ENCODE data around the gene UNC5CL. TPM values are rescaled to one million over a fixed set of nuclear protein-coding genes. Genes with fewer than 3 reads are reported as not detected.

Gene UNC5CL
- total and polyA plus RNA-seq, 2 of the 8 experiments (the other 6 are each of a cell fraction or from before 2014, with no cell fraction given), result 1.3 to 1.7 TPM

DNA sequence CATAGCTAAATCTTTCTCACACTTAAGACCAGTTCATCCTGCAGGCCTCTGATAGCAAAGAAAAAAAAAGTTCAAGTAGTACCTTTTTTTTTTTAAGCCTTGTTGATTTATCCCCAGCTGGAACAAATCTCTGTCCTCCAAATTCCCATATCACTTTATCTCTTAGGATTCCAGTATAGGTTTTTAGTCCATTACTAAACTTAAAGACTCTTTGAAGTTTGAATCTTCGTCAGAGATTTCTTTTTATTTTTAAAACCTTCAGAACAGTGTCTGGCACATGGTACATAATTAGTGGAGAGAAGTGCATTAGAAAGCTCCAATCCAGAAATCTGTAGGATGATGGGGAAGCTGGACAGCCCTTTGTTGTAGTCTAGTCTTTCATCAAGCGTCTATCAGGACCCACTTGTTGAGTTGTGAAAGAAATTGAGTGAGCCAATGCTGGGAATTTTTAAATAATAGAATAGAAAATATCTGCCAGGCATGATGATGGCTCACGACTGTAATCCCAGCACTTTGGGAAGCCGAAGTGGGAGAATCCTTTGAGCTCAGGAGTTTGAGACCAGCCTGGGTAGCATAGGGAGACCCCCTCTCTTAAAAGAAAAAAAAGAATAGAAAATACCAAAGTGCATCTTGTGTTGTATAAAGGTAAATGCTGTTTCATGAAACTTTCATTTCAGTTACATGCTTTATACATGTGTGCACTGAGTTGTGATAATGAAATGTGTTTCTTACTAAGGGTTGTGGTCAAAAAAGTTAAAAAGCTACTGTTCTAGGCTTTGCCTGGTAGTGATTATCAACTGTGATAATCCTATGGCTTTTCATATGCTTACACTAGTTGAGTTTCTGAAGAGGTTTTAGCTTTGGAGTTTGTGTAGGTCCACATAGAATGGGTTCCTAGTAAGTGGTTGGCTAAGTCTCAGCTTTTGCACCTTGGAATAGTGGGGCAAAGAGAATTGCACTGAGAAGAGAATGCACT, 36.9 kb upstream of the UNC5CL start:
- ChIA-PET CTCF (ENCODE audit: partially characterized antibody) (interaction anchor here (0.9 to 1.3 kb wide), 4 partner anchors 17 to 488 kb away, joined by 3 to 5 read pairs (median 4); partner anchors contain the start of gene LRFN2), POLR2A (ENCODE audit: partially characterized antibody) (interaction anchor here (0.7 to 1.4 kb wide), 4 partner anchors 8 to 47 kb away, joined by 3 to 4 read pairs (median 4); no protein-coding TSS in a partner anchor)
- H3K18ac ChIP-seq (ENCODE audit: extremely low read depth, low read length), result no peak overlapping the region
- H3K4me2 ChIP-seq (ENCODE audit: insufficient read depth in 1 of 2, low read depth in 2 of 2, low read length in 2 of 2), result peak overlapping the region; percentile 6 to 15; a peak in 3 of 4 replicates
- TF ChIP-seq SUZ12 (IDR thresholded peaks at IDR 0.05; ENCODE audit: low read length), result no peak
- TF ChIP-seq CBX8 (IDR thresholded peaks at IDR 0.05; ENCODE audit: borderline replicate concordance, low read depth, low read length), result no peak
- TF ChIP-seq, protein P1, sequence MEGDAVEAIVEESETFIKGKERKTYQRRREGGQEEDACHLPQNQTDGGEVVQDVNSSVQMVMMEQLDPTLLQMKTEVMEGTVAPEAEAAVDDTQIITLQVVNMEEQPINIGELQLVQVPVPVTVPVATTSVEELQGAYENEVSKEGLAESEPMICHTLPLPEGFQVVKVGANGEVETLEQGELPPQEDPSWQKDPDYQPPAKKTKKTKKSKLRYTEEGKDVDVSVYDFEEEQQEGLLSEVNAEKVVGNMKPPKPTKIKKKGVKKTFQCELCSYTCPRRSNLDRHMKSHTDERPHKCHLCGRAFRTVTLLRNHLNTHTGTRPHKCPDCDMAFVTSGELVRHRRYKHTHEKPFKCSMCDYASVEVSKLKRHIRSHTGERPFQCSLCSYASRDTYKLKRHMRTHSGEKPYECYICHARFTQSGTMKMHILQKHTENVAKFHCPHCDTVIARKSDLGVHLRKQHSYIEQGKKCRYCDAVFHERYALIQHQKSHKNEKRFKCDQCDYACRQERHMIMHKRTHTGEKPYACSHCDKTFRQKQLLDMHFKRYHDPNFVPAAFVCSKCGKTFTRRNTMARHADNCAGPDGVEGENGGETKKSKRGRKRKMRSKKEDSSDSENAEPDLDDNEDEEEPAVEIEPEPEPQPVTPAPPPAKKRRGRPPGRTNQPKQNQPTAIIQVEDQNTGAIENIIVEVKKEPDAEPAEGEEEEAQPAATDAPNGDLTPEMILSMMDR (IDR thresholded peaks at IDR 0.05; ENCODE audit: control extremely low read depth in 1 of 3, insufficient read depth in 1 of 3, low read depth in 1 of 3, low read length in 3 of 3), result no peak
- H3K27me3 ChIP-seq (replicated peaks in 1 of 4; ENCODE audit: control insufficient read depth in 3 of 4, extremely low read depth in 1 of 4, insufficient read depth in 3 of 4, low read length in 3 of 4), result no peaks in the 10 kb centered on the region
- H3K36me3 ChIP-seq (ENCODE audit: control insufficient read depth in 2 of 4, insufficient read depth in 4 of 4, low read length in 3 of 4), result peaks cover 8 to 25% (median 18%) of the 10 kb centered on the region in 4 experiments
- H4K91ac ChIP-seq (replicated peaks; ENCODE audit: insufficient read length, low read length), result no peak overlapping the region
- H2BK15ac ChIP-seq (ENCODE audit: low read length), result no peak overlapping the region
- no peak overlapping the region for H4K5ac ChIP-seq (ENCODE audit: insufficient read length, low read depth, low read length)
- H3K4me1 ChIP-seq (replicated peaks in 1 of 4; ENCODE audit: control insufficient read depth in 3 of 4, insufficient read depth in 4 of 4, low read length in 3 of 4), result peaks cover 0 to 5% (median 3%) of the 10 kb centered on the region in 4 experiments; a peak in 3 of 7 replicates
- 81% methylated on average over 4 of the region's 4 CpGs; no CpG with 5 or more reads in 1 of the 2 experiments for WGBS, 2 experiments (ENCODE audit: extremely low coverage in 1 of 2, insufficient coverage in 1 of 2, insufficient read length in 1 of 2, insufficient replicate concordance in 2 of 2, low coverage in 1 of 2, low lambda C conversion rate in 2 of 2, missing lambda C conversion rate in 1 of 2)
- no peak overlapping the region for H2AFZ ChIP-seq (ENCODE audit: low read length)
- H3K9ac ChIP-seq (replicated peaks in 1 of 4; ENCODE audit: extremely low read depth in 1 of 4, low read depth in 3 of 4, low read length in 3 of 4), result no peak overlapping the region
- peaks cover 0 to 9% of the 10 kb centered on the region in 2 experiments for H4K20me1 ChIP-seq (replicated peaks in 1 of 2; ENCODE audit: control insufficient read depth in 1 of 2, insufficient read depth in 2 of 2, low read length in 2 of 2)
- H4K8ac ChIP-seq (ENCODE audit: extremely low read depth, insufficient read depth, low read length), result no peak overlapping the region
- no peaks in the 10 kb centered on the region; the same call in 1 of the 2 replicates for H3K79me1 ChIP-seq (ENCODE audit: low read depth, low read length)
- no peak overlapping the region for H2AK5ac ChIP-seq (ENCODE audit: low read depth, low read length)
- no peak overlapping the region for H2BK120ac ChIP-seq (replicated peaks; ENCODE audit: low read depth, low read length)
- H3K14ac ChIP-seq (ENCODE audit: insufficient read length), result no peak overlapping the region
- H3K23ac ChIP-seq (ENCODE audit: insufficient read length), result no peak overlapping the region
- H2BK20ac ChIP-seq (ENCODE audit: low read length), result no peak overlapping the region
- H3K4me3 ChIP-seq (ENCODE audit: extremely low read depth in 1 of 4, insufficient read depth in 2 of 4, low read depth in 3 of 4, low read length in 4 of 4), result peak overlapping the region in 1 of 4 experiments; percentile 95; a peak in 1 of 8 replicates
- H2BK5ac ChIP-seq (ENCODE audit: low read depth, low read length), result no peak overlapping the region
- DNase-seq (ENCODE audit: low read depth in 1 of 2, low spot score in 2 of 2) (no peak), FAIRE-seq (no peak)
- H2BK12ac ChIP-seq (ENCODE audit: low read depth, low read length), result no peak overlapping the region
- peaks cover 41 to 73% of the 10 kb centered on the region in 2 experiments for H3K79me2 ChIP-seq (ENCODE audit: control insufficient read depth in 1 of 2, insufficient read depth in 2 of 2, low read length in 2 of 2)
- no peak overlapping the region for H3K27ac ChIP-seq (ENCODE audit: low read depth, low read length)
- H3K9me3 ChIP-seq (ENCODE audit: insufficient read depth in 2 of 2, low read depth in 1 of 2, low read length in 1 of 2), result no peaks in the 10 kb centered on the region
- no peak overlapping the region for H3K56ac ChIP-seq (replicated peaks; ENCODE audit: insufficient read length, low read depth, low read length)
- no peak overlapping the region for H3K4ac ChIP-seq (replicated peaks; ENCODE audit: insufficient read length, low read depth, low read length)
- peaks cover 11% of the 10 kb centered on the region for H3K23me2 ChIP-seq (ENCODE audit: low read depth, low read length)

Measured in H1 (cell line).